CD1c-positive myeloid dendritic cell (primary cell): ENCODE data around the gene BICDL1.
"Not testable (repeated sequence)": the region's sequence is repeated elsewhere in the genome, so short reads cannot be mapped to it uniquely, and the experiment has no call there.

ENCODE experiments used
- DNase-seq: peaks from one replicate; pipeline ENCODE4 v3.0.0-alpha.2; 2016; ENCODE audit errors: extremely low spot score

Gene BICDL1

DNA sequence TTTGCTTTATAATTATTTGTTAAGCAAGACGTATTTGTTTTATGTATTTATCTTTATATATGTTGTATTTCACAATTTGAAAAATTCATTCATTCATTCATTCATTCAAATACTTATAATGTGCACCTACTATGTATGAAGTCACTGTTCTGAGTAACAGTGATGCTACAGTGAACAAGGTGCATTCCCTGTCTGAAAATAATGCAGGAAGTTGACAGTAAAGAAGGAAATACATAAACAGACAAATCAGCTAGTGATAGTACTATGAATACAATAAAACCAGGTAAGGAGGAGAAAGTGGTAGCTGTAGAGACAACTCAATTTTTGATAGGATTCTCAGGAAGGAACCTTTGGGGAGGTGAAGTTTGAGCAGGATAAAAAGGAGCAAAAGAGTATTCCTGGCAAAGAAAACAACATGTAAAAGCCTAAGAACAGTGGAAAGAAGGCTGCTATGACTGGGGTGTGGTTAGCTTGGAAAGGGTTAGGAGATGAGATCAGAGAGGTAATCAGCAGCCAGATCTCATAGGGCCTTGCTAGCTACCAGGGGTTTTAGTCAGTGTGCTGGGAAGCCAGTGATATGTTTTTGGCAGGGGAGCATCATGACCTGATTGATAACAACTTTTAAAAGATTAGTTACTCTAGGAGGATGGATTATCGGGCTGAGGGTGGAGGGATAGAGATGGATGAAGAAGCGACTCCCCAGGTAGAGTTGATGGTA lies 17.4 kb downstream of the BICDL1 start:
- no peak for DNase-seq

GRCh38 chr12:120007272-120007671 lies 18.2 kb downstream of the BICDL1 start:
- DNase-seq = peak; percentile 26

DNA sequence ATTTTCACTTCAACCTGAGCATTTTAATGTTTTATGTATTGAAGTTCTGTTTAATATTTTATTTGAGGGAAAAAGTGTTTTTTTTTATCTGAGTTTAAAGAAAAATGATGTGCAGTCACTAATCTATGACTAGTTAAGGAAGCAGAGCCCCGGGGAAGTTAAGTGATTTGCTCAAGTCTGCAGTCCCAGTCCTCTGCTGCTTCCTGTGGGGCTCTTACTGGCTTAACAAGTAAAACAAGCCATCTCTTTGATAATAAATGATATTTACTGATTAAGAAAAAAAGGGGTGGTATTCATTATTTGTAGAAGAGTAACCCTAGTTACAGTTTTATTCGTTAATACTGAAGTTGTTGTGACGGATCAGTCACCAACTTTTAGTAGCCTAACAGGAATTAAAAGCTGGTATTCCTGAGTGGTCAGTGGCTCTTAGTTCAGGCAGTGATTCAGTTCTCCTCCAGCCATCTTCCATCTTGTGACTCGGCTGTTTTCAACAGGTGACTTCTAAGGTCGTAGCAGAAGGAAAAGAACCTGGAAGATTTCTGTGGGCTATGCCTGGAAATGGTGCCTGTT lies 21.7 kb downstream of the BICDL1 start:
- no peak for DNase-seq

- peak; percentile 44 for DNase-seq
Observed at GRCh38 chr12:120012067-120012621, 23.1 kb downstream of the BICDL1 start.

GRCh38 chr12:120013659-120014380 lies 24.8 kb downstream of the BICDL1 start:
- peak; percentile 27 for DNase-seq

DNA sequence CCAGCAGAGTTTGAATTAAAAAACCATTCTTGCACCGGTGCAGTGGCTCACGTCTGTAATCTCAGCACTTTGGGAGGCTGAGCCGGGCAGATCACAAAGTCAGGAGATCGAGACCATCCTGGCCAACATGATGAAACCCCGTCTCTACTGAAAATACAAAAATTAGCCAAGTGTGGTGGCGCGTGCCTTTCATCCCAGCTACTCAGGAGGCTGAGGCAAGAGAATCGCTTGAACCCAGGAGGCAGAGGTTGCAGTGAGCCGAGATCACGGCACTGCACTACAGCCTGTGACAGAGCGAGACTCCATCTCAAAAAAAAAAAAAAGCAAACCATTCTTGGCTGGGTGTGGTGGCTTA lies 25.3 kb downstream of the BICDL1 start:
- not testable (repeated sequence) for DNase-seq

DNA sequence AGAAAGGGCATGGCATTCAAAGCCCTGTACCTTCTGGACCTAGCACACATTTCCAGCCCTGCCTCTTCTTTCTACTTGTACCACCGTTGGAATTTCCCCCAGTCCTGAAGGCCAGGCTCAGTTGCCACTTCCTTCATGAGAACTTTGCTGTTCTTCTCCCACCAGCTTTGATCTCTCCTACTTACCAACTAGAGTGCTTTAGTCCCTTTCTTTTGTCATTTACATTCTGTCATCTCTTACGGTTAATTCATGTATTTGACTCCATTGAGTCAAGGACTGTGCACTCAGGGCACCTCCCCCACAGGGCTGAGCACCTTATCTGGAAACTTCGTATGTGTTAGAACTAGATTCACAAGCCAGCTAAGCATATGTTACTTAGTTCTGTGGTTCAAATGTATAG lies 26.3 kb downstream of the BICDL1 start:
- DNase-seq = no peak

GRCh38 chr12:120016199-120016598 lies 27.2 kb downstream of the BICDL1 start:
- DNase-seq = not testable (repeated sequence)

DNA sequence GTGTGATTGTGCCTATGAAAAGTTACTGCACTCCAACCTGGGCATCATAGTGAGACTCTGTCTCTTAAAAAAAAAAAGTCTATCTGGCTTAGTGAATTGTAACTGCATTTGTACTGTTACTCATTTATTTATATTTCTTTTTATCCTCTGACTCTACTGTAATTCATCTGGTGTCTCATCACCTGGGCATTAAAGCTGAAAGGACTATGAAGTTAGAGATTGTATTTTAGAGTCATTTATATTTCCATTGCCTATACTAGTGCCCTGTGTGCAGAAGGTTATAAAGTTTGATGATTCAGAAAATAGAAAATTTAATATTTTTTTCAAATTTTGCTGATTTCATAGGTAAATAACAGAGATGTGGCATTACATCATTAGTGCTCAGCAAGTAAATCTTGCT lies 30.2 kb downstream of the BICDL1 start:
- no peak for DNase-seq

GRCh38 chr12:120019938-120020337 lies 30.9 kb downstream of the BICDL1 start:
- DNase-seq = no peak

GRCh38 chr12:120024193-120024592 lies 35.2 kb downstream of the BICDL1 start:
- DNase-seq = no peak

DNA sequence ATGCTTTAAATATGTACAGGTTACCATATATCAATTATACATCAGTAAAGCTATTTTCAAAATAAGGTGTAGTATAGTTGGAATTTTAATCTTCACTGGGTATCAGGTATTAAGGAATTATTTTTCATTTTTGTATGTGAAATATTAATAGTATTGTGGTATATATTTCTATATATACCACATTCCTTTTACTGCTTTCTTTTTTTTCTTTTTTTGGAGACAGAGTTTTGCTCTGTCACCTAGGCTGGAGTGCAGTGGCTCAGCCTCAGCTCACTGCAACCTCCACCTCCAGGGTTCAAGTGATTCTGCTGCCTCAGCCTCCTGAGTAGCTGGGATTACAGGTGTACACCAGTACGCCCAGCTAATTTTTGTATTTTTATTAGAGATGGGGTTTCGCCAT lies 36.6 kb downstream of the BICDL1 start:
- no peak for DNase-seq

DNA sequence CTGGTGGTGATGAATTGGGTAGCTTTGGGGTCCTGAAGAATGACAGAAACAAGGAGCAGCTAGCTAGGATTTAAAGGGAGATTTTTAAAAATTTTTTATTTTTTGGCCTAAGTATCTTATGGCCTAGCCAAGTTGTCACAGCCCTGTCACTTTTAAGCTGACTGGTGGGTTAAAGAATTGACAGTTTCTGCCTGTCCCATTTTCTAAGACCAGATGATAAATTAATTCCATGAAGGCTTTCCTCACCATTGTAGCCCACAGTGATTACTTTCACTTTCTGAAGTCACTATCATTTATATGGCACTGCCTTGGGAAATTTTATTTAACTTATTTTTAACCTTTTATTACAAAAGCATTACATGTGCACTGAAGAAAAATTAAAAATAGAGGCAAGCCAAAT lies 43.2 kb downstream of the BICDL1 start:
- DNase-seq = no peak

- no peak for DNase-seq
Observed at GRCh38 chr12:120037851-120038250, 48.8 kb downstream of the BICDL1 start.

DNA sequence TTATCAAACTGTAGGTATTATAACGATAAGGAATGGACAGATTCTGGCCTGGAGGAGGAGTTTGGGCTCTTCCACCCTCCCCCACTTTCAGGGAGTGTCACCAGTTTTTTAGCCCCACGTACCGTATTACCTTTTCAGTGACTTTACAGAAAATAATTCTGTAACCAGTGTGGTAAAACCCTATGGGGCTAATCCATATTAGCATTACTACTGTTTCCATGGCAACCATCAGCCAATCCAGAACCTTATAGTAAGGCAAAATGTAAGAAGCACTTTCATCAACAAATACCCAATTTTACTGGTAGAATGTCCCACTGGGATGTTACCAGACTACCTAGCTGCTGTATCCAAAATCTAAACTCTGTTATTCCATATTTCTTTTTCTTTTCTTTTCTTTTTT lies 50.7 kb downstream of the BICDL1 start:
- DNase-seq = no peak

DNA sequence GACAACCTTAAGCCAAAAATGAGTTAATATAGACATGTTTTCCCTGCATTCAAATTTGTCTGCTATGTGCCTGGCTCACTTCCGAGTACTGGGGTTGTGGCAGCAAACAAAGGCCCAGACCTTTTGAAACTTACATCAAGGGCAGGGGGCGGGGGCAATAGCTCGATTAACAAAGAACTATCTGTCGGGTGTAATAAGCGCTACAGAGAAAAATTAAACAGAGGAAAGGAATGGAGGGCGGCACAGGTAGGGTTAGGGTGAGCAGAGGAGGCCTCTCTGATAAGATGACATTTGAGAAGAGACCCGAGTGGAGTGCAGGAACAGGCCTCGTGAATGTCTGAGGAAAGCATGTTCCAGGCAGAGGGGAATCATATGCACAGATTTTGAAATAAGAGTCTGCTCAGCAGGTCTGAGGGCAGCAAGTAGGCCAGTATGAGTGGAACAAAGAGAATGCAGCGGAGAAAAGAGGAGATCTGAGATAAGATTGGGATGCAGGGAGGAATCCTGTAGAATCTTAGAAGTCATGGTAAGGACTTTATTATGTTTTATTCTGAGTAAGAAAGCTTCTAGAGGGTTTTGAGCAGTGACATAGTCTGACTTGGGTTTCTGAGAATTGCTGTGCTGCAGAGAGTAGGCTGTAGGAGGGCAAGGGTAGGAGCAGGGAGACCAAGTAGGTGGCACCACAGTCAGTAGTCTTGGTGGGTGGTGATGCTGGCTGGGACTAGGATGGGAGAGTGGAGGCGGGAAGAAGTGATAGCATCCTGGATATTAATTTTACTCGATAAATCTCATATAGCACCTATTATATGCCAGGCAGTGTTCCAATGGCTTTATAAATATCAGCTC lies 52.6 kb downstream of the BICDL1 start:
- DNase-seq = no peak

GRCh38 chr12:120045367-120045766 lies 56.3 kb downstream of the BICDL1 start:
- DNase-seq = not testable (repeated sequence)

DNA sequence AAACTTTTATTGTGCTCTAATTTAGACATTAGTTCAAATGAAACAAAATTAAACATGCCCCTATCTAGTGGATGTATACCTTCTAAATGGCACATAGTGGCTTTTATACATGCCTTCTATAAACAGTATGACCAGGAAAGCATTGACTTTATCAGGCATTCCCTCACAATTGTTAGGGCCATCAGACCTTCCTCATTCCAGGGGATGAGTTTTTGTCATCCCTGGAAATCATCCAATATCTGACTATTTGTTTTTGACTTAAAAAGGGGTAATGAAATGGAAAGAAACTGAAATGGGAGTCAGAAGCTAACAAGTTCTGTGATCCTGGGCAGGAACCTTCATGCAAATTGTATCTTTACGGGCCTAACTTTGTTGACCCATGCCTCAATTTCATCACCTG lies 58.0 kb downstream of the BICDL1 start:
- no peak for DNase-seq

DNA sequence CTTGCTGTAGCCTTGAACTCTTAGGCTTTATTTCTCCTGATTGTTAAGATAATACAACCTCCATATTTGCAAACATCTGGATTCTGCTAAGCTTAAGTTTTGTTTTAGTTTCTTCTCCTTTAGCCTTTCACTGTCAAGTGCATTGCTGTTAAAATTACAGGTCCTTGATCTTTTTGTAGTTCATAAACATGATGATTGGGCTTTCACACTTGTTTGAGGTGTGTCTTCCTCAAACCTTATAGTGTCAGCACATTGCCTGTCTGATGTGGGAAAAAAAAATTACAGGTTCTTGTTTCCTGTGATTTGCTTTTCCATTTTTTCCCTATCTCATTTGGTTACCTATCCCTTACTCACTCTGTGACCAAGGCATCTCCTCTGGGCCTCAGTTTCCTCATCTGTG lies 59.2 kb downstream of the BICDL1 start:
- DNase-seq = no peak

DNA sequence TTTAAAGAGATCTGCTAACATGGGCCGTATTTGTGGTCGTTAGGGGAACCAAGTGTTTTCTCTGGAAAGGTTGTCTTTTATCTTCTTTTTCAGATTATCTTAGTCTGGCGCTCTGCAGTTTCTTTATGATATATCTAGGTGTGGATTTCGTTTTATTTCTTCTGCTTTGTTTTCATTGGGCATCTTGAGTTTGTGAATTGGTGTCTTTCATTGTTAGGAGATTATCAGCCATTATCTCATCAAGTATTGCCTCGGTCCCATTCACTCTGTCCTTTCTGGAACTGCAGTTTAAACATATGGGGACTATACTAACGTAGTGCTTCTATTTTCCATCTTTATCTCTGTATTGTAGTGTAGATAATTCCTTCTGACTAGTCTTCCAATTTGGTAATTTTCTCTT lies 60.4 kb downstream of the BICDL1 start:
- DNase-seq = no peak

DNA sequence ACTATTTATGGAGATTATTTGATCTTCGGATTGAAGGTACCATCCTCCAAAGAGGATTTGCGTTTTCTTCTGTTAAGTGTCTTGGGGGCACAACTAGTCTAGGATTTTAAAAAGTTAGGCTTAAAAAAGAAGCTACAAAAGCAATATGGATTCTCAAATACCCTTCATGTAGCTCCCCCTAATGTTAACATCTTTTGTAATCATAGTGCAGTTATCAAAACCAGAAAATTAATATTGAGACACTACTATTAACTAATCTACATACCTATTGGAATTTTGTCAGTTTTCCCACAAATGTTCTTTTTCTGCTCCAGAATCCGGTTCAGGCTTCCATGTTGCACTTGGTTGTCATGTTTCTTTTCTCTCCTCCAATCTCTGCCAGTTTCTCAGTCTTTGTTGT lies 62.5 kb downstream of the BICDL1 start:
- DNase-seq = no peak

DNA sequence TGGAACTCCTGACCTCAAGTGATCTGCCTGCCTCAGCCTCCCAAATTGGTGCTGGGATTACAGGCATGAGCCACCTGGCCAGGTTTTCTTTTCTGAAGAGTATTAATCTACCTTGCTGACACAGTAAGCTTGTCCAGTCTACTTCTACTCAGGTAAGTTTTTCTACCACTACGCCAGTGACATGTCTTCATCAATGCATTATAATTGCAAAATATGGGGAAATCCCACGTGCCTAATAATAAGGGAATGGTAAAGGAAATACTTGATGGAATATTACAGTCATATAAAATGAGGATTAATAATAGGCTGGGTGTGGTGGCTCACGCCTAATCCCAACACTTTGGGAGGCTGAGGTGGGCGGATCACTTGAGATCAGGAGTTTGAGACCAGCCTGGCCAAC lies 65.3 kb downstream of the BICDL1 start:
- DNase-seq = no peak
